ENCODE results near the gene INTS11.

The INTS11 gene

DNA sequence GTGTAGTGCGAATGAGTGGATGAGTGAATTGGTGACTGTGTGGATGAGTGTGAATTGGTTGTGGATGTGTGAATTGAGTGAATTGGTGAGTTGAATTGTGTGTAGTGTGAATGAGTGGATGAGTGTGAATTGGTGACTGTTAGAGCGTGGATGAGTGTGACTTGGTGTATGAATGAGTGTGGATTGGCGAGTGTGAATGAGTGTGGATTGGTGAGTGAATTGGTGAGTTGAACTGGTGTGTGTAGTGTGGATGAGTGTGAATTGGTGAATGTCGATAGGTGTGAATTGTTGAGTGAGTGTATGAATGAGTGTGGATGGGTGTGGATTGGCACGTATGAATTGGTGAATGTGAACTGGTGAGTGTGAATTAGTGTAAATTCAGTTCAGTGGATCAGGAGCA, 42.9 kb upstream of the INTS11 start:
- no peak for TF ChIP-seq ZNF8 (CRISPR knock-in tag; IDR thresholded peaks at IDR 0.05)
- TF ChIP-seq BACH2 (CRISPR knock-in tag; IDR thresholded peaks at IDR 0.05; ENCODE audit: borderline replicate concordance) = no peak
- TF ChIP-seq, protein P1, sequence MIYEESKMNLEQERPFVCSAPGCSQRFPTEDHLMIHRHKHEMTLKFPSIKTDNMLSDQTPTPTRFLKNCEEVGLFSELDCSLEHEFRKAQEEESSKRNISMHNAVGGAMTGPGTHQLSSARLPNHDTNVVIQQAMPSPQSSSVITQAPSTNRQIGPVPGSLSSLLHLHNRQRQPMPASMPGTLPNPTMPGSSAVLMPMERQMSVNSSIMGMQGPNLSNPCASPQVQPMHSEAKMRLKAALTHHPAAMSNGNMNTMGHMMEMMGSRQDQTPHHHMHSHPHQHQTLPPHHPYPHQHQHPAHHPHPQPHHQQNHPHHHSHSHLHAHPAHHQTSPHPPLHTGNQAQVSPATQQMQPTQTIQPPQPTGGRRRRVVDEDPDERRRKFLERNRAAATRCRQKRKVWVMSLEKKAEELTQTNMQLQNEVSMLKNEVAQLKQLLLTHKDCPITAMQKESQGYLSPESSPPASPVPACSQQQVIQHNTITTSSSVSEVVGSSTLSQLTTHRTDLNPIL (CRISPR knock-in tag; IDR thresholded peaks at IDR 0.05; ENCODE audit: low read depth) = no peak
- no peak for TF ChIP-seq ZC3H10 (CRISPR knock-in tag; IDR thresholded peaks at IDR 0.05)
- TF ChIP-seq, protein P2, sequence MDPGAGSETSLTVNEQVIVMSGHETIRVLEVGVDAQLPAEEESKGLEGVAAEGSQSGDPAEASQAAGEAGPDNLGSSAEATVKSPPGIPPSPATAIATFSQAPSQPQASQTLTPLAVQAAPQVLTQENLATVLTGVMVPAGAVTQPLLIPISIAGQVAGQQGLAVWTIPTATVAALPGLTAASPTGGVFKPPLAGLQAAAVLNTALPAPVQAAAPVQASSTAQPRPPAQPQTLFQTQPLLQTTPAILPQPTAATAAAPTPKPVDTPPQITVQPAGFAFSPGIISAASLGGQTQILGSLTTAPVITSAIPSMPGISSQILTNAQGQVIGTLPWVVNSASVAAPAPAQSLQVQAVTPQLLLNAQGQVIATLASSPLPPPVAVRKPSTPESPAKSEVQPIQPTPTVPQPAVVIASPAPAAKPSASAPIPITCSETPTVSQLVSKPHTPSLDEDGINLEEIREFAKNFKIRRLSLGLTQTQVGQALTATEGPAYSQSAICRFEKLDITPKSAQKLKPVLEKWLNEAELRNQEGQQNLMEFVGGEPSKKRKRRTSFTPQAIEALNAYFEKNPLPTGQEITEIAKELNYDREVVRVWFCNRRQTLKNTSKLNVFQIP (CRISPR knock-in tag; IDR thresholded peaks at IDR 0.05; ENCODE audit: borderline replicate concordance, low read depth) = no peak
- no peak for TF ChIP-seq TOX (CRISPR knock-in tag; IDR thresholded peaks at IDR 0.05; ENCODE audit: borderline replicate concordance)
- no peak for ATAC-seq

GRCh38 chr1:1366699-1367066, 42.2 kb upstream of the INTS11 start:
- TF ChIP-seq TOX (CRISPR knock-in tag; IDR thresholded peaks at IDR 0.05; ENCODE audit: borderline replicate concordance) (no peak), SNAI2 (CRISPR knock-in tag; IDR thresholded peaks at IDR 0.05) (no peak), ARNTL (CRISPR knock-in tag; IDR thresholded peaks at IDR 0.05; ENCODE audit: borderline replicate concordance, low read depth) (no peak), CSDC2 (CRISPR knock-in tag; IDR thresholded peaks at IDR 0.05) (no peak), TCF4 (CRISPR knock-in tag; IDR thresholded peaks at IDR 0.05; ENCODE audit: borderline replicate concordance) (no peak), ZFP3 (CRISPR knock-in tag; IDR thresholded peaks at IDR 0.05) (no peak), PPARA (CRISPR knock-in tag; IDR thresholded peaks at IDR 0.05; ENCODE audit: borderline replicate concordance) (no peak), ZNF70 (CRISPR knock-in tag; IDR thresholded peaks at IDR 0.05) (no peak), BACH2 (CRISPR knock-in tag; IDR thresholded peaks at IDR 0.05; ENCODE audit: borderline replicate concordance) (no peak), ZNF8 (CRISPR knock-in tag; IDR thresholded peaks at IDR 0.05) (no peak)
- TF ChIP-seq, protein P3, sequence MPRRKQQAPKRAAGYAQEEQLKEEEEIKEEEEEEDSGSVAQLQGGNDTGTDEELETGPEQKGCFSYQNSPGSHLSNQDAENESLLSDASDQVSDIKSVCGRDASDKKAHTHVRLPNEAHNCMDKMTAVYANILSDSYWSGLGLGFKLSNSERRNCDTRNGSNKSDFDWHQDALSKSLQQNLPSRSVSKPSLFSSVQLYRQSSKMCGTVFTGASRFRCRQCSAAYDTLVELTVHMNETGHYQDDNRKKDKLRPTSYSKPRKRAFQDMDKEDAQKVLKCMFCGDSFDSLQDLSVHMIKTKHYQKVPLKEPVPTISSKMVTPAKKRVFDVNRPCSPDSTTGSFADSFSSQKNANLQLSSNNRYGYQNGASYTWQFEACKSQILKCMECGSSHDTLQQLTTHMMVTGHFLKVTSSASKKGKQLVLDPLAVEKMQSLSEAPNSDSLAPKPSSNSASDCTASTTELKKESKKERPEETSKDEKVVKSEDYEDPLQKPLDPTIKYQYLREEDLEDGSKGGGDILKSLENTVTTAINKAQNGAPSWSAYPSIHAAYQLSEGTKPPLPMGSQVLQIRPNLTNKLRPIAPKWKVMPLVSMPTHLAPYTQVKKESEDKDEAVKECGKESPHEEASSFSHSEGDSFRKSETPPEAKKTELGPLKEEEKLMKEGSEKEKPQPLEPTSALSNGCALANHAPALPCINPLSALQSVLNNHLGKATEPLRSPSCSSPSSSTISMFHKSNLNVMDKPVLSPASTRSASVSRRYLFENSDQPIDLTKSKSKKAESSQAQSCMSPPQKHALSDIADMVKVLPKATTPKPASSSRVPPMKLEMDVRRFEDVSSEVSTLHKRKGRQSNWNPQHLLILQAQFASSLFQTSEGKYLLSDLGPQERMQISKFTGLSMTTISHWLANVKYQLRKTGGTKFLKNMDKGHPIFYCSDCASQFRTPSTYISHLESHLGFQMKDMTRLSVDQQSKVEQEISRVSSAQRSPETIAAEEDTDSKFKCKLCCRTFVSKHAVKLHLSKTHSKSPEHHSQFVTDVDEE (CRISPR knock-in tag; IDR thresholded peaks at IDR 0.05) = no peak
- no peak for ATAC-seq

DNA sequence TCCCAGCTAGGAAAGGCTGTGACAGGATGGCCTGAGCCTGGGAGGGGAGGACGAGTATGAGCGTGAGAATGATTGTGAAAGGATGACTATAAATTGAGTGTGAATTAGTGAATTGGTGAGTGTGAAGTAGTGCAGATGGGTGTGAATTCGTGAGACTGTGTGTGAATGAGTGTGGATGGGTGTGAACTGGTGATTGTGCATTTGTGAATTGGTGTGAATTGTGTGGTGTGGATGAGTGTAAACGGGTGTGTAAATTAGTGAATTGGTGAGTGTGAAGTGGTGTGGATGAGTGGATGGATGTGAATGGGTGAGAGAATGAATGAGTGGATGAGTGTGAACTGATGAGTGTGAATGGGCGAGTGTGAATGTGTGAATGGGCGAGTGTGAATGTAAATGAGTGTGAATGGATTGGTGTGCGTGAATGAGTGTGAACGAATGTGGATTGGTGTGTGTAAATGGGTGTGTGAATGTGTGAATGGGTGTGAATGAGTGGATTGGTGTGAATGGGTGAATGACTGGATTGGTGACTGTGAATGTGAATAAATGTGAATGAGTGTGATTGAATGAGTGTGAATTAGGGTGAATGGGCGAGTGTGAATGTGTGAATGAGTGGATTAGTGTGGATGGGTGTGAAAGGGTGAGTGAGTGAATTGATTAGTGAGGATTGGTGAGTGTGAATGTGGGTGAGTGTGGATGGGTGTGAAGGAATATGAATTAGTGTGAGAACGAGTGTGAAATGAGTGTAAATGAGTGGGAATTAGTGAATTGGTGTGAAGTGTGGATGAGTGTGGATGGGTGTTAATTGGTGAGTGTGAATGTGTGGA, 41.6 kb upstream of the INTS11 start:
- no peak for TF ChIP-seq TOX (CRISPR knock-in tag; IDR thresholded peaks at IDR 0.05; ENCODE audit: borderline replicate concordance)
- TF ChIP-seq BACH2 (CRISPR knock-in tag; IDR thresholded peaks at IDR 0.05; ENCODE audit: borderline replicate concordance) = no peak
- TF ChIP-seq ZNF8 (CRISPR knock-in tag; IDR thresholded peaks at IDR 0.05) = no peak
- no peak for TF ChIP-seq TCF4 (CRISPR knock-in tag; IDR thresholded peaks at IDR 0.05; ENCODE audit: borderline replicate concordance)
- no peak for TF ChIP-seq ZC3H10 (CRISPR knock-in tag; IDR thresholded peaks at IDR 0.05)
- no peak for ATAC-seq

- ATAC-seq = no peak
- TF ChIP-seq PATZ1 (CRISPR knock-in tag; IDR thresholded peaks at IDR 0.05; ENCODE audit: borderline replicate concordance) = no peak
- TF ChIP-seq ZC3H10 (CRISPR knock-in tag; IDR thresholded peaks at IDR 0.05) = no peak
- TF ChIP-seq CSDC2 (CRISPR knock-in tag; IDR thresholded peaks at IDR 0.05) = no peak
- TF ChIP-seq ISL1 (CRISPR knock-in tag; IDR thresholded peaks at IDR 0.05) = no peak
- TF ChIP-seq TOX (CRISPR knock-in tag; IDR thresholded peaks at IDR 0.05; ENCODE audit: borderline replicate concordance) = no peak
- TF ChIP-seq SNAI2 (CRISPR knock-in tag; IDR thresholded peaks at IDR 0.05) = no peak
- TF ChIP-seq ZNF70 (CRISPR knock-in tag; IDR thresholded peaks at IDR 0.05) = no peak
- TF ChIP-seq, protein P2 (CRISPR knock-in tag; IDR thresholded peaks at IDR 0.05; ENCODE audit: borderline replicate concordance, low read depth) = no peak
- TF ChIP-seq GLIS3 (CRISPR knock-in tag; IDR thresholded peaks at IDR 0.05) = no peak
- no peak for TF ChIP-seq BACH2 (CRISPR knock-in tag; IDR thresholded peaks at IDR 0.05; ENCODE audit: borderline replicate concordance)
- no peak for TF ChIP-seq ZNF565 (CRISPR knock-in tag; conservative IDR thresholded peaks at IDR 0.05; ENCODE audit: low read depth)
Measured at GRCh38 chr1:1364266-1364665, 39.8 kb upstream of the INTS11 start.
